Esophagus (tissue), 2 donors: Measurements from ENCODE around the gene PTX3. TPM values are rescaled to one million over a fixed set of nuclear protein-coding genes. Genes with fewer than 3 reads are reported as not detected.

Experiments used
- H3K27ac ChIP-seq, 2 donors: one replicate each; pipeline ENCODE4 v1.5.1; 2013; ENCODE audit warnings: low read depth in 2 of 2, mild to moderate bottlenecking in 2 of 2, inconsistent platforms in 1 of 2, low read length in 1 of 2, moderate library complexity in 1 of 2
- H3K27me3 ChIP-seq, 2 donors: one replicate each; pipeline ENCODE4 v1.6.1; 2013; ENCODE audit warnings: low read length in 2 of 2, control low read depth in 1 of 2, mild to moderate bottlenecking in 1 of 2; ENCODE audit not compliant: insufficient read depth in 2 of 2, control insufficient read depth in 1 of 2
- H3K36me3 ChIP-seq, 2 donors: one replicate each; pipeline ENCODE4 v1.6.1; 2013; ENCODE audit warnings: low read length in 1 of 2; ENCODE audit not compliant: control insufficient read depth in 2 of 2, insufficient read depth in 2 of 2
- H3K4me1 ChIP-seq, 2 donors: one replicate each; pipeline ENCODE4 v1.6.1; 2013; ENCODE audit warnings: low read length in 1 of 2; ENCODE audit not compliant: control insufficient read depth in 2 of 2, insufficient read depth in 2 of 2
- H3K4me3 ChIP-seq, 2 donors: one replicate each; pipeline ENCODE4 v1.5.1; 2013; ENCODE audit warnings: low read length in 2 of 2, mild to moderate bottlenecking in 2 of 2, low read depth in 1 of 2, moderate library complexity in 1 of 2
- H3K9me3 ChIP-seq, 2 donors: one replicate each; pipeline ENCODE4 v1.6.1; 2013; ENCODE audit warnings: mild to moderate bottlenecking in 2 of 2, low read depth in 1 of 2, low read length in 1 of 2, moderate library complexity in 1 of 2; ENCODE audit not compliant: control insufficient read depth in 2 of 2, insufficient read depth in 1 of 2
- WGBS, 2 donors: extraction: QIAGEN DNeasy Blood & Tissue Kit; methylation state at CpG; one replicate each; pipeline ENCODE4 v1.1.7; 2013; 5-methylcytosine and 5-hydroxymethylcytosine counted together
- polyA plus RNA-seq, 2 donors: library from polyadenylated mRNA; stranded (reverse); fragments of 200-250 nt; gene quantifications; one replicate each; pipeline ENCODE4 v1.2.3, GENCODE V29; 2013
- donor health status: healthy with polysubstance abuse.
- donor health status: Bipolar disorder and iron deficiency.

Gene PTX3
- polyA plus RNA-seq, 2 donors, result 0.10 to 0.40 TPM

GRCh38 chr3:157487339-157487738 lies 50.7 kb downstream of the PTX3 start:
- Histone ChIP-seq H3K36me3 (no peaks in the 10 kb centered on the region), H3K27ac (no peak overlapping the region)
- WGBS, 2 donors, result 32 to 85% methylated on average over 1 of the region's 1 CpG

GRCh38 chr3:157488144-157488543 lies 51.5 kb downstream of the PTX3 start:
- Histone ChIP-seq H3K4me3 (no peak overlapping the region), H3K9me3 (no peaks in the 10 kb centered on the region), H3K27ac (no peak overlapping the region), H3K36me3 (no peaks in the 10 kb centered on the region), H3K4me1 (no peaks in the 10 kb centered on the region), H3K27me3 (no peaks in the 10 kb centered on the region)

More at GRCh38 chr3:157487339-157487738, 50.7 kb downstream of the PTX3 start:
- Histone ChIP-seq H3K4me3 (no peak overlapping the region), H3K27me3 (no peaks in the 10 kb centered on the region), H3K9me3 (no peaks in the 10 kb centered on the region), H3K4me1 (no peaks in the 10 kb centered on the region)

- Histone ChIP-seq H3K4me3 (no peak overlapping the region), H3K9me3 (no peaks in the 10 kb centered on the region), H3K27me3 (no peaks in the 10 kb centered on the region), H3K4me1 (no peaks in the 10 kb centered on the region), H3K27ac (no peak overlapping the region), H3K36me3 (no peaks in the 10 kb centered on the region)
- 86% methylated on average over 2 of the region's 2 CpGs for WGBS, 2 donors
Observed at GRCh38 chr3:157491136-157491535, 54.5 kb downstream of the PTX3 start.

Other genes starting within 250 kb of the PTX3 start
- under 1 TPM; 0.07 to 0.08 TPM for gene VEPH1, start 66.6 kb downstream of the PTX3 start, polyA plus RNA-seq